HG02759 (cell line): ENCODE measurements around the gene MASP2.
A peak's percentile ranks its signal among the peaks of the same experiment; 100 is the strongest.
"Not testable (repeated sequence)": the region's sequence is repeated elsewhere in the genome, so short reads cannot be mapped to it uniquely, and the experiment has no call there.

Experiments used
- ATAC-seq: cut with Tn5 transposase; IDR thresholded peaks from one replicate; pipeline ENCODE4 v1.9.1; 2021; ENCODE audit warnings: mild to moderate bottlenecking, moderate library complexity; ENCODE audit not compliant: unreplicated experiment

The MASP2 gene

GRCh38 chr1:11046625-11047365 lies at the start of gene MASP2:
Gene MASP2 (minus strand): TSS chr1:11047239. CDS start chr1:11047207, 32 bp downstream.
- no peak for ATAC-seq

- ATAC-seq = not testable (repeated sequence)
Observed at GRCh38 chr1:11083784-11084183, 36.7 kb upstream of the MASP2 start.

- ATAC-seq = no peak
Observed at GRCh38 chr1:11080931-11081330, 33.9 kb upstream of the MASP2 start.

- no peak for ATAC-seq
Observed at GRCh38 chr1:11078631-11079030, 31.6 kb upstream of the MASP2 start.

- ATAC-seq = not testable (repeated sequence)
Observed at GRCh38 chr1:11073398-11073797, 26.4 kb upstream of the MASP2 start.

- ATAC-seq = no peak
Observed at GRCh38 chr1:11072216-11072917, 25.3 kb upstream of the MASP2 start.

- no peak for ATAC-seq
Observed at GRCh38 chr1:11071463-11072215, 24.6 kb upstream of the MASP2 start.

- no peak for ATAC-seq
Observed at GRCh38 chr1:11070876-11071275, 23.8 kb upstream of the MASP2 start.

GRCh38 chr1:11068600-11069473 lies 21.8 kb upstream of the MASP2 start:
- ATAC-seq = no peak

- ATAC-seq = no peak
Observed at GRCh38 chr1:11067716-11068599, 20.9 kb upstream of the MASP2 start.

GRCh38 chr1:11065796-11066195 lies 18.8 kb upstream of the MASP2 start:
- ATAC-seq = no peak

- ATAC-seq = no peak
Observed at GRCh38 chr1:11064942-11065341, 17.9 kb upstream of the MASP2 start.

GRCh38 chr1:11063937-11064537 lies 17.0 kb upstream of the MASP2 start:
- not testable (repeated sequence) for ATAC-seq

GRCh38 chr1:11062965-11063401 lies 15.9 kb upstream of the MASP2 start:
- no peak for ATAC-seq

GRCh38 chr1:11061652-11062365 lies 14.8 kb upstream of the MASP2 start:
- ATAC-seq = no peak

- peak; percentile 89 for ATAC-seq
Observed at GRCh38 chr1:11059968-11060830, 13.2 kb upstream of the MASP2 start, which contains the start of gene SRM. Gene SRM (minus strand): TSS chr1:11060018. CDS start chr1:11059943, 75 bp downstream.

GRCh38 chr1:11059155-11059967 lies 12.3 kb upstream of the MASP2 start:
- peak; percentile 34 for ATAC-seq
